Stimulated activated CD4-positive, alpha-beta T cell treated with anti-CD3 and anti-CD28 coated beads, Interleukin-12 subunit alpha, Interleukin-12 subunit beta, amount 100 ng/mL, for 48 hours (primary cell): Measurements from ENCODE around the gene FAM163B.

ENCODE experiments used
- DNase-seq, 3 donors: peaks; one replicate each; pipeline ENCODE4 v3.0.0-alpha.2; 2020; ENCODE audit warnings: low read depth in 2 of 3, low spot score in 1 of 3

FAM163B gene

GRCh38 chr9:133616643-133617405 lies 7.6 kb upstream of the FAM163B start:
- DNase-seq, result no peak

DNA sequence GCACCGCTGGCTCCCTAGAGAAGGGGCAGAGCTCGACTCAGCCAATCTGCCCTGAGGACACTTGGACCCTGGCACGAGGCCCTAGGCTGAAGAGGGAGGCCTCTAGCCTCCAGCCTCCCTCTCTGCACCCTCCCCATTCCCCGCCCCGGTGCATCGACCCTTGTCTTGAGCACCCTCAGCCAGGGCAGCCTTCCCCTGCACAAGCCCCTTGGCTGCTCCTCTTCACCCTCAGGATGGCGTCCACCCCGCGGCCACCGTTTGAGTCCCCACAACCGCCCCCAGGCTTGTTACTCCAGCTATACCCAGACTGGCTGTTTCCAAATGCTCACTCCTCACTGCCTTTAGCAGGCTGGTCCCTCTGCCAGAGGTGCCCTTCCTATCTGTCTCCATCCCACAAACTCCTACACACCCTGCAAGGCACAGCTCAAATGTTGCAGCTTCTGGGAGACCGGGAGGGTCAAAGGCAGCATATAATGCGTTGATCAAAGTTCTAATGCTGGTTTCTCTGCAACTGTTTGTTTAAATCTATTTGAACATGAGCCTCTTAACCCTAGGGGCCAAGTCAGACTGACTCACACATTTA lies 6.5 kb upstream of the FAM163B start:
- no peak for DNase-seq

DNA sequence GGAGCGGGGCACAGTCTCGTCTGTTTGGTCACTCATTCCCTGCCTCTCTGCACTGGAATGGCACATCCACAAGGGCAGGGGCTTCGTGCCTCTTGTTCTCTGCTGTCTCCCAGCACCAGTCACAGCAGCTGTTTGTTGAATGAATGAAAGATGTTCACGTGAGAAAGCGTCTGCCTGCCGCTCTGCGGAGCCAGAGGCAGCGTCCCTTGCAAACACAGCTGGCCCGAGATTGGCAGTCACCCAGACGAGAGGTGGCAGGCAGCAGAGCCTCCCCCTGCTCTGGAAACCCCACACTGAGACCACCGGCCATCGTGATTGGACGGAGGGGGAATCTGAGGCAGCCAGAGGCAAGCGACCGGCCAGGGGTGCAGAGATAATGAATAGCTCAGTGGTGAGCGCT lies 6.0 kb upstream of the FAM163B start:
- DNase-seq, result no peak

GRCh38 chr9:133614678-133615077 lies 5.5 kb upstream of the FAM163B start:
- DNase-seq, result no peak

DNA sequence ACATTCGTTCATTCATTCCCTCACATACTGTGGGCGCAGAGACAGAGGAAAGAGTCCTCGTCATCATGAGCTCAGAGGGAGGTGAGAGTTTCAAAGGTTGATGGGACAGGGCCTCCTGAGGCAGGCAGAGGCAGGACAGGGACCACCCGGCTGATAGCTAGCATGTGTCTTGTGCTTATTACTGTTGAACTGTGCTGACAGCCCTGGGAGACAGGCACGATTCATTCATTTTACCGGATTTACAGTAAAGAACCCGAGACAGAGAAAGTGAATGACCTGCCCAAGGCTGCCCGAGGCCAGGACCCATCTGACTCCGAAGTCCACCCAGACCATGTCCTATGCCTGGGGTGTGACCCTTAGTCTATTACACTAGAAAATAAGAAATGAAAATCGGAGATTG lies 4.9 kb upstream of the FAM163B start:
- no peak for DNase-seq

GRCh38 chr9:133613432-133613831 lies 4.2 kb upstream of the FAM163B start:
- DNase-seq, result no peak

- DNase-seq, result no peak
These were observed 3.6 kb upstream of the FAM163B start for GRCh38 chr9:133612816-133613215.

DNA sequence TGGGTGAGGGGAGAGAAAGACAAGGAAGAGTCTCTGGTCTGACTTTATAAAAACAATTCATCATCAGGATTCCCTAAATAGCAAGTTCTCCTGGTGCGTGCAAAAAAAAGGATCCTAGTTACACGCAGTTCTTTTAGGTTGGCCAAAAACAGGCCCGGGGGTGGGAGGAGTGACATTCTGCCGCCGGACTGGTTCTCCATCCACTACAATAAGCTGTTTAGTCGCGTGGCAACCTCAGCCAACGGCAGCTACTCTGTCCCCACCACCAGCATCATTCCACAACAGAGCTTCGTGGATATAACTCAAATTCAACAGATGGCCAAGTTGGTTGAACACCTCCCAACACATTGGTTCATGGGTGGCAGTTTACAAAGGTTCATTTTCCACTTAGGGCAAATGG lies 2.9 kb upstream of the FAM163B start:
- DNase-seq, result no peak

GRCh38 chr9:133610845-133611244 lies 1.7 kb upstream of the FAM163B start:
- no peak for DNase-seq

DNA sequence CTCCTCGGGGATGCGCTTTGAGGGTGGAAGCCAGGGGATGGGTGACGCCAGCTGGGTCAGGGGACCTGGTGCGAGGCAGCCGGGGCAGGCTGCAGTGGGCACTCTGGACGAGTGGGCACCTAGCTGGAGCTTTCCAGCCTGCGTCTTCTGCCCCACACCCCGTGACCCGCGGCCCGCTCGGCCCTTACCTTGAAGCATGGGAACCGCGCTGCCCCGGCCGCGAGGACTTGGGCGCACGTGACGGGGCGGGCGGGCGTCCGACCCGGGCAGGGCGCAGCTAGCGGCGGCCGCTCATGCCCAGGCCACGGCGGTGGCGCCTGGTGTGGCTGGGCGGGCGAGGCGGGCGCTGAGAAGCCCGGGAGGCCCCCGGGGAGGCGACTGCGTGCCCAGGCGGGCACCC lies 300 bp downstream of the FAM163B start:
- no peak for DNase-seq

DNA sequence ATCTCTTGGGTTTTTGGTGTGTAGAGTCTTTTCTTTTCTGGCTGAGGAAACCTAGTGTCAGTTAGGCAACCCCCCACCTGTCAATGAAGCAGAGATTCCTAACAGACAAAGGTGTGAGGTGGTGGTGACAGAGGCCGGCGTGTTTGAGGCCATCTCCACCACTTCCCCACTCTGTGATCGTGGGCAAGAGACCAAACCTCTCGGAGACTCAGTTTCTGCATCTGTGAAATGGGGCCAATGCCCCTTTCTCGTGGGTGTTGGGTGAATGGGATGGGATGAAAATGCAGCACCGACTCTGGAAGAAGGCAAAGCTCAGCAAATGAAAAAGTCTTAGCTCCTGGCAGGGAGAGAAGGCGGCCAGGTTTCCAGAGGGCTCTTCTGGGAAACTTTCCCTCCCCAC lies 807 bp downstream of the FAM163B start:
- DNase-seq, result no peak

GRCh38 chr9:133607976-133608375 lies 1.2 kb downstream of the FAM163B start:
- DNase-seq, result no peak

GRCh38 chr9:133607381-133607780 lies 1.8 kb downstream of the FAM163B start:
- DNase-seq, result no peak

DNA sequence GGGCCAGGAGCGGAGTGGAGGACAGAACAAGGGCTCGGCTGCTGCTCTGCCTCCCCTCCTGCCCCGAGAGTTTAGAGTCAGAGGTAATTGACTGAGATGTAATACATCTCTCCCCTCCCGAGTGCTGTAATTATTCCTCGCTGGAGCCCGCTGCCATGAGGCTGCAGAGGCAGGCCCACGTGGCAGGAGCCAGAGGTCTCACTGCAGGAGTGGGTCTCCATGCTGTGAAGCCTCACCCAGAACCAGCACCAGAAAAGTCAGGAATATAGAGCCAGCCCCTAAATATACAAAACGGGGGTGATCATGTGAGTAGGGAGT lies 2.5 kb downstream of the FAM163B start:
- no peak for DNase-seq

GRCh38 chr9:133605856-133606707 lies 3.1 kb downstream of the FAM163B start:
- no peak for DNase-seq

DNA sequence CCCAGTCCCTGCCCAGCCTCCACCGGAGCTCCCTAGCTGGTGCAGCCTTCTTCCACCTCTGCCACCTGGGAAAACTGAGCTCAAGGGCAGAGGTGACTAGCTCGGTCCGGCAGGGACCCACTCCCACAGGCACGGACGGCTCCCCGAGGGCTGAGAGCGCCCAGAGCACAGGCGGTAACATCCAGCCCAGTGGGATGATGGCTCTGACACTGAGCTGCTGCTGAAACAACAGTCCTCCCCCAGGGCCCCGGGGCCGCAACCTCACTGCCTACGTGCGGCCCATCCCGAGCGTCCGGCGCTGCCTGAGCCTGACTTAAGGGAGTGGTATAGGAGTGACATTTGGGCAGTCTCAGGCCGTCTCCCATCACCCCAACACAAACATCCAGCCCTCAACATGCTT lies 3.7 kb downstream of the FAM163B start:
- no peak for DNase-seq

- DNase-seq, result no peak
These were observed 4.3 kb downstream of the FAM163B start for GRCh38 chr9:133604856-133605255.

DNA sequence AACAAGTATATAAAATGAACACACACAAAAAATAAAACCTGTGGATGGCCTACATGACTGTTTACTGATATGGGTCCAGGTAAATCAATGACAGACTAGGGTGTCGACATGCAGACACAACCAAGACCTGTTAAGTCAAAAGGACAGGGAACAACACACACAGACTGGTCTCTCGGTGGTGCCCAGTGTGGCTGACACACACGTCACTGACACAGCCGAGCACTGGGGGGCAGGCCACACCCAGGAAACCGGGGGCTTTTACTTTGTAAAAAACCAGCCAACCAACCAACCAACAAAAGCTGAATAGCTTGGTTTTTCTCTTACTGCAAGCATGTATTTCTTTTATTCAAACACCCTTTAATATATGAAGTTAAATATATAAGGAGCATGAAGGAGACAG lies 5.0 kb downstream of the FAM163B start:
- peak in 1 of 3 donors; percentile 13 for DNase-seq

DNA sequence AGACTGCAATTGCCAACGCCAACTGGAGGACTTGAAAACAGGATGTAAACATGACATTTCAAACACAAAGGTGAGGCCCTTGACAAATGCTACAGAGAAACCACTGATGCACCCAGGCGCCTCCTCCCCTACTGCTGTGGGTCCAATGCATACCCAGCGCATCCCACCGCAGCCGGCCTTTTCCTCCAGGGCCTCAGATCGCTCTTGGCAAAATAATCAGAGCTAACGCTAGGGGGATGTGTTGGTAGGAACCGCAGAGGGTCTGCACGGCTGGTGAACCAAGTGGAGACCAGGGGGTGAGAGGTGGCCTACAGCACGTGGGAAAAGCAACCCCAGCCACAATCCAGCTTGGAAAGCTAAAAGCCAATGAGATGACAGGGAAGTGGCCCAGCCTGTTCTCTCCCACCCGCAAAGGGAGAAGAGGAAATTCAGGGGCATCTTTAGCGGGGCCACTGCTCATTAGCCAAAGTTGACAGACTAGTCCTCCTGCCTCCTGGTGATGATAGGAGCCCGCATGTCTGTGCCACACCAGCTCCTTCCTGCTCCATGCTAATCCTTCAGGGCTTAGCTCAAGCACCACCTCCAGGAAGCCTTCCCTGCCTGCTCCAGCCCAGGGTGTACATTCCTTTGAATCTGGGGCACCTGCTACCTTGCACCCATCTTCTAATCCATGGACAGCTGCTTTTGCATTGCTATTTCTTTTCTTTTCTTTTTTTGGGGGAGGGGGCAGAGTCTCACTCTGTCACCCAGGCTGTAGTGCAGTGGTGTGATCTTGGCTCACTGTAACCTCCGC lies 5.9 kb downstream of the FAM163B start:
- no peak for DNase-seq

DNA sequence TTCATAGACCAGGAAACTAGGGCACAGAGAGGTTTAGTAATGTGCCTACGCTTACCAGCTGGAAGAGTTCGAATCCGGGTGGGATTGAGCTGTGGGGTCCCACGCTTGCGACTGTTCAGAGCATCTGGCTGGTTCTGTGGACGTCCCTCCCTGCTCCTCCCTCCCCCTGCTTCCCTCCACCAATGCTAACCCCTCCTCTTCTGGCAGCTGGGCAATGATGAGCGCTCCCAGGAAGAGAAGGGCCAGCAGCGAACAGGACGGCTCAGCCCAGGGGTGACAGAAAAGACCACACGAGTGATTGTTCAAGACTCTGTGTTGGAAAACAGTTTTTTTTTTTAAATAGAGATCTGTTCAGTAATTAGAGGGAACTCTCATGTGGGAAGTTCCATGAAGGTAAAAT lies 6.9 kb downstream of the FAM163B start:
- no peak for DNase-seq

DNA sequence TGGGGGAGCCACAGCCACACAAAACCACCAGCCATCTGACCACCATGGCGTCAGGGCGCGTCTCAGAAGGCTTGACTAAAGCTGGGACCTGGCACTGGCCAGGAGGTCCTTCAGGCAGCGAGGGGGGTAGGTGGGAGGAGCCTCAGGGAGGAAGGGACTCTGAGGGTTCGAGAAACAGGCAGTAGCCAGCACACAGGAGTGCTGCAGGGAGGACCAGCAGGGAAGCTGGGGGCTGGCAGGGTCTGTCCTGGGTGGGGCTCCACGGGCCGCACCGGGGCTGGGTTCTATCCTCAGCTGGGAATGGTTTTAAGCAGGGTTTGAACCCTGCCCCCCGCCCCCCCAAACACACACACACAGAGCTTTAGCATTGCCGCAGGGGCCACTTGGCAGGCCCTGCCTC lies 7.4 kb downstream of the FAM163B start:
- no peak for DNase-seq

DNA sequence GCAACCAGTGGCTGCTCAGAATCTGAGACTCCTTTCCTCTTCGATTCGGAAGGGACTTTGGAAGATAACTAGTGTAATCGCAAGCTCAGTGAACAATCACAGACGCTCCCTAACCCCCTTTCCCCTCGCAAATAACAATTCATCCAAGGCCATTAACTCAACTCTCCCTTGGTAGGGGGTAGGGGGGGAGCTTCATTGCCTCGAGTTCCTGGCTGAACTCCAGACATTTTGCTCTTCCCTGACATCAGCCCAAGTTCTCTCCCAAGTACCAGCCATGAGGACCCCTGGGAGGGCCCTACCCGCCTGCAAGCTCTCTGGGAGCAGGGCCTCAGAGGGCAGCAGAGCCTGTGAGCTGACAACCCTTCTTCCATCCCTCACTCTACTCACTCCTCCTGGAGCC lies 8.4 kb downstream of the FAM163B start:
- no peak for DNase-seq
